Suprapubic skin (tissue), 3 donors: ENCODE measurements around the gene UAP1.

Experiments
- POLR2A ChIP-seq, 2 donors: fragments of 450-650 bp; IDR thresholded peaks; one replicate each; pipeline ENCODE4 v1.6.1; 2017; ENCODE audit warnings: antibody characterized with exemption in 2 of 2, mild to moderate bottlenecking in 2 of 2, moderate library complexity in 2 of 2
- TF ChIP-seq, protein P1 (sequence below), 2 donors: fragments of 200-600 bp in 1 of 2; fragments of 450-650 bp in 1 of 2; sonication (generic) in 1 of 2; IDR thresholded peaks; one replicate each; pipeline ENCODE4 v1.5.1; 2016 to 2019; ENCODE audit warnings: antibody characterized with exemption in 2 of 2, mild to moderate bottlenecking in 1 of 2, moderate library complexity in 1 of 2

DNA sequence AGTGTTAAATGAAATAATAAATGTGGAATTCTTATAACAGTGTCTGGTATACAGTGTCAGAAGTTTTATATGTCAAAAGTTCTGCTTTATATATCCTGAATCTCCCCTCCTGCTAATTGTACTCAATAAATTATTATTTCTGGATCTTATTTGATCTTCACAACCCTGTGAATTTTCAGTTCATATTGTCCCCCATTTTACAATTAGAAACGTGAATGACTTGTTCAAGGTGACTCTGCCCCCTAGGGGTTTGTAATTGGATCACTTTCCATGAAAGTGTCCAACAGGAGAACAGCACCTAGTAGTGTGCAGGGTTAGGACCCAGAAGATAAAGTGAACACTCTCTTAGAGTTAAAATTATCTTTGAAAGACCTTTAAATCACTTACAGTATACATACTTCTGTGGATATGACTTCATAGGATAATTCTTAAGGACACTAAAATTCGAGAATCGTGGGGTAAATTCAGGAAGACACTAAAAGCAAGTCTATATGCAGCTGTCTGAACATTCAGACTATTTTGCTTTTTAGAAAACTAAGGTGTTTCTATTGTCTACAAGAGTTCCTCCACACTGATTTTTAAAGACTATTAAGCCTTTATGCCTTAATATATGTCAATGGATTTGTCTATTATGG lies 66.3 kb downstream of the UAP1 start:
- TF ChIP-seq, protein P1, sequence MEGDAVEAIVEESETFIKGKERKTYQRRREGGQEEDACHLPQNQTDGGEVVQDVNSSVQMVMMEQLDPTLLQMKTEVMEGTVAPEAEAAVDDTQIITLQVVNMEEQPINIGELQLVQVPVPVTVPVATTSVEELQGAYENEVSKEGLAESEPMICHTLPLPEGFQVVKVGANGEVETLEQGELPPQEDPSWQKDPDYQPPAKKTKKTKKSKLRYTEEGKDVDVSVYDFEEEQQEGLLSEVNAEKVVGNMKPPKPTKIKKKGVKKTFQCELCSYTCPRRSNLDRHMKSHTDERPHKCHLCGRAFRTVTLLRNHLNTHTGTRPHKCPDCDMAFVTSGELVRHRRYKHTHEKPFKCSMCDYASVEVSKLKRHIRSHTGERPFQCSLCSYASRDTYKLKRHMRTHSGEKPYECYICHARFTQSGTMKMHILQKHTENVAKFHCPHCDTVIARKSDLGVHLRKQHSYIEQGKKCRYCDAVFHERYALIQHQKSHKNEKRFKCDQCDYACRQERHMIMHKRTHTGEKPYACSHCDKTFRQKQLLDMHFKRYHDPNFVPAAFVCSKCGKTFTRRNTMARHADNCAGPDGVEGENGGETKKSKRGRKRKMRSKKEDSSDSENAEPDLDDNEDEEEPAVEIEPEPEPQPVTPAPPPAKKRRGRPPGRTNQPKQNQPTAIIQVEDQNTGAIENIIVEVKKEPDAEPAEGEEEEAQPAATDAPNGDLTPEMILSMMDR (IDR thresholded peaks at IDR 0.05): no peak
- no peak for TF ChIP-seq POLR2A (IDR thresholded peaks at IDR 0.05)
